Endothelial cell of umbilical vein (primary cell): ENCODE data around the gene TSPAN13. TPM values are rescaled to one million over a fixed set of nuclear protein-coding genes. Genes with fewer than 3 reads are reported as not detected.

Experiments
- BruUV-seq: library from RNA; stranded (reverse); fragments of 400-500 nt; replicated peaks from 2 replicates; lab custom pipeline; 2021; lab: Mats Ljungman, UMichigan
- CTCF ChIA-PET: fragments of 300-600, 350-600 bp; sonication (Branson Sonifier 250); formaldehyde crosslinking; loops from one replicate; lab custom pipeline; 2021; ENCODE audit warnings: antibody characterized with exemption, inconsistent platforms; lab: Charles Lee
- POLR2A ChIA-PET: fragments of 300-600, 350-600 bp; sonication (Branson Sonifier 250); formaldehyde crosslinking; loops from one replicate; lab custom pipeline; 2021; ENCODE audit warnings: antibody characterized with exemption, inconsistent platforms; lab: Charles Lee
- DNase-seq: peaks from one replicate; pipeline ENCODE4 v3.0.0-alpha.2; 2011; ENCODE audit warnings: low read depth, low spot score
- FAIRE-seq: peaks from 2 replicates; lab custom pipeline; 2011; peaks lifted over from hg19 to GRCh38; lab: Jason Lieb, UNC
- H2AFZ ChIP-seq: 2 replicates; pipeline ENCODE4 v1.6.0; 2012; ENCODE audit warnings: low read depth, low read length, control low read depth, inconsistent platforms
- H3K27ac ChIP-seq: 2 replicates; pipeline ENCODE4 v1.5.1; 2011; ENCODE audit warnings: low read depth, mild to moderate bottlenecking, control low read depth, low read length, moderate library complexity; ENCODE audit not compliant: insufficient read depth
- H3K27me3 ChIP-seq, 2 experiments: 2 replicates each; pipeline versions ENCODE4 v1.6.0 to v1.6.1; 2011; ENCODE audit warnings: low read length in 2 of 2, mixed read lengths in 1 of 2; ENCODE audit not compliant: control insufficient read depth in 2 of 2, insufficient read depth in 2 of 2
- H3K36me3 ChIP-seq, 2 experiments: 2 replicates in 1 of 2; 3 replicates in 1 of 2; pipeline ENCODE4 v1.5.1; 2011; ENCODE audit warnings: low read length in 2 of 2, mild to moderate bottlenecking in 1 of 2, moderate library complexity in 1 of 2; ENCODE audit not compliant: control insufficient read depth in 2 of 2, insufficient read depth in 2 of 2; ENCODE audit errors: extremely low read depth in 1 of 2
- H3K4me1 ChIP-seq: 3 replicates; pipeline ENCODE4 v1.5.1; 2011; ENCODE audit warnings: mild to moderate bottlenecking, low read length; ENCODE audit not compliant: control insufficient read depth, insufficient read depth; ENCODE audit errors: extremely low read depth
- H3K4me2 ChIP-seq: 2 replicates; pipeline ENCODE4 v1.6.1; 2011; ENCODE audit warnings: low read length, control low read depth, mixed read lengths; ENCODE audit not compliant: insufficient read depth
- H3K4me3 ChIP-seq, 3 experiments: fragments of 200-600 bp in 1 of 3; sonication (generic), shearing (Covaris generic) in 1 of 3; replicated peaks in 1 of 3; 2 replicates each; pipeline ENCODE4 v1.5.1; 2011 to 2016; ENCODE audit warnings: control low read depth in 3 of 3, low read length in 3 of 3, mild to moderate bottlenecking in 2 of 3, inconsistent platforms in 1 of 3, low read depth in 1 of 3, moderate library complexity in 1 of 3; ENCODE audit not compliant: insufficient read depth in 1 of 3
- H3K79me2 ChIP-seq: 2 replicates; pipeline ENCODE4 v1.6.0; 2012; ENCODE audit warnings: low read length, inconsistent platforms; ENCODE audit not compliant: control insufficient read depth, insufficient read depth
- H3K9ac ChIP-seq: replicated peaks from 2 replicates; pipeline ENCODE3; 2011; ENCODE audit warnings: low read length, control low read depth; ENCODE audit not compliant: insufficient read depth; ENCODE audit errors: extremely low read depth
- H3K9me1 ChIP-seq: replicated peaks from 3 replicates; pipeline ENCODE4 v1.6.0; 2011; ENCODE audit warnings: mild to moderate bottlenecking, low read length; ENCODE audit not compliant: control insufficient read depth, insufficient read depth; ENCODE audit errors: extremely low read depth
- H3K9me3 ChIP-seq: replicated peaks from 2 replicates; pipeline ENCODE4 v1.5.1; 2012; ENCODE audit warnings: low read length, inconsistent platforms; ENCODE audit not compliant: control insufficient read depth, insufficient read depth
- H4K20me1 ChIP-seq: replicated peaks from 2 replicates; pipeline ENCODE3; 2011; ENCODE audit warnings: mild to moderate bottlenecking, low read length; ENCODE audit not compliant: control insufficient read depth, insufficient read depth; ENCODE audit errors: extremely low read depth
- EZH2 ChIP-seq: IDR thresholded peaks from 2 replicates; pipeline ENCODE4 v1.6.1; 2012; ENCODE audit warnings: borderline replicate concordance, low read depth, mild to moderate bottlenecking, moderate library complexity, low read length, inconsistent platforms; ENCODE audit not compliant: severe bottlenecking
- FOS ChIP-seq: IDR thresholded peaks from 2 replicates; pipeline ENCODE4 v1.6.1; 2011; ENCODE audit warnings: mild to moderate bottlenecking, low read length, moderate library complexity, borderline replicate concordance; ENCODE audit not compliant: insufficient read depth
- GATA2 ChIP-seq: IDR thresholded peaks from 2 replicates; pipeline ENCODE4 v1.7.0; 2011; ENCODE audit warnings: low read depth, mild to moderate bottlenecking, moderate library complexity, mixed read lengths, low read length; ENCODE audit not compliant: insufficient read length, insufficient read depth
- JUN ChIP-seq: IDR thresholded peaks from 2 replicates; pipeline ENCODE4 v1.6.1; 2011; ENCODE audit warnings: borderline replicate concordance, low read depth; ENCODE audit not compliant: insufficient read length, insufficient read depth
- MYC ChIP-seq: IDR thresholded peaks from one replicate; pipeline ENCODE4 v1.6.1; 2011; ENCODE audit warnings: mild to moderate bottlenecking, low read depth, low read length
- POLR2A ChIP-seq: IDR thresholded peaks from 2 replicates; pipeline ENCODE4 v1.6.1; 2012; ENCODE audit warnings: low read depth, mild to moderate bottlenecking, control low read depth, low read length
- POLR2AphosphoS5 ChIP-seq: IDR thresholded peaks from 2 replicates; pipeline ENCODE4 v1.6.1; 2012; ENCODE audit warnings: low read depth, mild to moderate bottlenecking, control low read depth, low read length, moderate library complexity; ENCODE audit not compliant: insufficient read depth
- dilution Hi-C: fragments of 300-500 bp; cut with MboI; formaldehyde crosslinking; loops from one replicate; pipeline ENCODE4 v1.15.0; 2019; ENCODE audit warnings: low sequenced_read_pairs; ENCODE audit not compliant: extremely low pct_ligation_motif_present
- intact Hi-C: fragments of 100-400 bp; cut with micrococcal nuclease; formaldehyde crosslinking; loops from one replicate; pipeline ENCODE4 v1.10.0; 2022
- polyA plus RNA-seq, 4 experiments: library from polyadenylated mRNA; depleted of rRNA in 3 of 4; stranded (reverse) in 3 of 4; unstranded in 1 of 4; fragments of >200 nt; gene quantifications; 2 replicates each; pipeline versions ENCODE4 v1.2.1 to v1.2.3, GENCODE V29; 2011 to 2012; ENCODE audit warnings: missing spikeins in 1 of 4
- total RNA-seq: library from RNA; stranded (reverse); gene quantifications from 2 replicates; pipeline ENCODE4 v1.2.3, GENCODE V29; 2021
- TF ChIP-seq, protein P1 (sequence below), 2 donors: IDR thresholded peaks; 1 replicate in 1 of 2; 2 replicates in 1 of 2; pipeline ENCODE4 v1.5.1; 2011; ENCODE audit warnings: low read length in 2 of 2, mild to moderate bottlenecking in 2 of 2, moderate library complexity in 2 of 2, control low read depth in 1 of 2, inconsistent platforms in 1 of 2, low read depth in 1 of 2; ENCODE audit not compliant: insufficient read depth in 1 of 2; ENCODE audit errors: extremely low read depth in 1 of 2
- TF ChIP-seq, protein P2 (sequence below): IDR thresholded peaks from 2 replicates; pipeline ENCODE4 v1.6.1; 2011; ENCODE audit not compliant: insufficient read depth, insufficient read length

TSPAN13 gene
- total and polyA plus RNA-seq, 2 donors (not counting 3 experiments of a cell fraction or from before 2014, with no cell fraction given): 13.3 to 33.0 TPM

DNA sequence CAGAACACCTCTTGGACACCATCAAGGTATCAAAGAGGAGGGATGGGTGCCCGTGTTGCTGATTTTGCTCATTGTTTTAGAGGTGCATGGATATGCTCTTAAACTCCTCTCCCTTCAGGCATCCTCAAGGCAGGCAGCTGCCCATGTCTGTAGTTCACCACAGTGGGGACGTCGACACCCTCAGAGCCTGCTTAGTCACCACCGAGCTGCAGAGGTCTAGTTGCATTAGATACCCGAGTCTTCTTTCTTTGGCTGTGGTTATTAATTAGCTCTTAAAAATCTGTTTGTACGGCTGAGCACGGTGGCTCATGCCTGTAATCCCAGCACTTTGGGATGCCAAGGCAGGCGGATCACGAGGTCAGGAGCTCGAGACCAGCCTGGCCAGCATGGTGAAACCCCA lies 24.7 kb upstream of the TSPAN13 start:
- H3K9me3 ChIP-seq: no peaks in the 10 kb centered on the region
- no peak overlapping the region for H2AFZ ChIP-seq
- FAIRE-seq: no peak
- no peak for TF ChIP-seq POLR2A
- TF ChIP-seq, protein P1, sequence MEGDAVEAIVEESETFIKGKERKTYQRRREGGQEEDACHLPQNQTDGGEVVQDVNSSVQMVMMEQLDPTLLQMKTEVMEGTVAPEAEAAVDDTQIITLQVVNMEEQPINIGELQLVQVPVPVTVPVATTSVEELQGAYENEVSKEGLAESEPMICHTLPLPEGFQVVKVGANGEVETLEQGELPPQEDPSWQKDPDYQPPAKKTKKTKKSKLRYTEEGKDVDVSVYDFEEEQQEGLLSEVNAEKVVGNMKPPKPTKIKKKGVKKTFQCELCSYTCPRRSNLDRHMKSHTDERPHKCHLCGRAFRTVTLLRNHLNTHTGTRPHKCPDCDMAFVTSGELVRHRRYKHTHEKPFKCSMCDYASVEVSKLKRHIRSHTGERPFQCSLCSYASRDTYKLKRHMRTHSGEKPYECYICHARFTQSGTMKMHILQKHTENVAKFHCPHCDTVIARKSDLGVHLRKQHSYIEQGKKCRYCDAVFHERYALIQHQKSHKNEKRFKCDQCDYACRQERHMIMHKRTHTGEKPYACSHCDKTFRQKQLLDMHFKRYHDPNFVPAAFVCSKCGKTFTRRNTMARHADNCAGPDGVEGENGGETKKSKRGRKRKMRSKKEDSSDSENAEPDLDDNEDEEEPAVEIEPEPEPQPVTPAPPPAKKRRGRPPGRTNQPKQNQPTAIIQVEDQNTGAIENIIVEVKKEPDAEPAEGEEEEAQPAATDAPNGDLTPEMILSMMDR (IDR thresholded peaks at IDR 0.05; ENCODE audit: extremely low read depth in 1 of 2, insufficient read depth in 1 of 2, low read depth in 1 of 2, low read length in 2 of 2): no peak
- no peak for TF ChIP-seq MYC
- TF ChIP-seq EZH2: no peak
- TF ChIP-seq JUN: no peak
- no peak for TF ChIP-seq POLR2AphosphoS5
- TF ChIP-seq, protein P2, sequence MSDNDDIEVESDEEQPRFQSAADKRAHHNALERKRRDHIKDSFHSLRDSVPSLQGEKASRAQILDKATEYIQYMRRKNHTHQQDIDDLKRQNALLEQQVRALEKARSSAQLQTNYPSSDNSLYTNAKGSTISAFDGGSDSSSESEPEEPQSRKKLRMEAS: no peak
- TF ChIP-seq FOS: no peak
- no peak for TF ChIP-seq GATA2
- intact Hi-C loops: no loop called here
- H3K27me3 ChIP-seq: no peaks in the 10 kb centered on the region
- no peaks in the 10 kb centered on the region for H3K4me1 ChIP-seq
- BruUV-seq: no TSS peak
- no peaks in the 10 kb centered on the region for H4K20me1 ChIP-seq
- H3K4me2 ChIP-seq: no peak overlapping the region
- no peak overlapping the region for H3K27ac ChIP-seq
- no peaks in the 10 kb centered on the region for H3K9me1 ChIP-seq
- dilution Hi-C loops: no loop called here
- ChIA-PET POLR2A (no interaction called here), CTCF (interaction anchor here (1.1 kb wide), 1 partner anchor 137 kb away, joined by 3 read pairs; no protein-coding TSS in a partner anchor)
- no peak overlapping the region for H3K9ac ChIP-seq
- no peaks in the 10 kb centered on the region for H3K79me2 ChIP-seq
- no peak for DNase-seq
- no peaks in the 10 kb centered on the region for H3K36me3 ChIP-seq
- H3K4me3 ChIP-seq: no peak overlapping the region
